Measurements from ENCODE around the gene PRAC2.

Gene PRAC2

DNA sequence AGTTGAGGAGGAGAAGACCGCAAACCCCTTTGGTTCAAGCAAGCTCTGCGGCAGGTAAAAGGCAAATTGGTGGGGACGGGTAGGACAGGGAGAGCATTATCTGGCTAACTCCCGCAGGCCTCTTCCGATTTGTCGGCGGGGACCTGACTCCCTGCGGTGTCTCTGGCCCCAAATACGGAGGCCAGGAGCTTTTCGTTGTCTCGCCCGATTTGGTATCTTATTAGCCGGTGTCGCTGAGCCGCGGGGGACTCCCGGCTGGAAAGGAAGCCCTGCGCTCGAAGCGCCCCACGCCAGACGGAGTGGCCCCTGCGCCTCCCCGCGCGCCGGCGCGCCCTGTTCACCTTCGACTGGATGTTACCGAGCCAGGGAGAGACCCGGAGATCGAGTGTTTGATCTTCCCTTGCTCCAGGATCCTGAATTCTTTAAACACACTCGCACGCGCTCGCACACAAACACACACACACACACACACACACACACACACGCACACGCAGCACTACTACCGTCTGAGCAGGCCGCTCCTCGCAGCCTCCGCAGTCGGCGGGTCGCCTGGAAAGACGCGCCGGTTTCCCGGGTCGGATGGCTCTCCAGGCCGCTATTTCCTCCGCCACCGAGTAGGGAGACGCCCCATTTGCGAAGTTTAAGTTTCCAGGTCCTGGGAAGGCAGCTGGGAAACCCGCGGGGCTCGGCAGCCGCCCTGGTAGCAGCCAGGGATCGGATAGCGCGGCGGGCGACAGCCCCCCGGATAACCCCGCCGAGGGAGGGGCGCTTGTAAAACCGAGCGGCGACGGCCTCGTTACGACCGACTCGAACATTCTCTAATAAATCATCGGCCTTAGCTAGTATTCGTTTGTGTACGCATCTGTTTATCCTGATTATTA is 4.0 kb upstream of the PRAC2 start:
- TF ChIP-seq POLR2AphosphoS5 (IDR thresholded peaks at IDR 0.05; ENCODE audit: low read depth, low read length) (no peak), FOXP2 (optimal IDR thresholded peaks at IDR 0.05; ENCODE audit: borderline replicate concordance, extremely low read depth, extremely low read length, insufficient read depth) (no peak), TAF1 (IDR thresholded peaks at IDR 0.05; ENCODE audit: borderline replicate concordance, insufficient read depth, low read length) (no peak), SIN3A (IDR thresholded peaks at IDR 0.05; ENCODE audit: borderline replicate concordance, insufficient read depth, low read length) (no peak)
- TF ChIP-seq, protein P1, sequence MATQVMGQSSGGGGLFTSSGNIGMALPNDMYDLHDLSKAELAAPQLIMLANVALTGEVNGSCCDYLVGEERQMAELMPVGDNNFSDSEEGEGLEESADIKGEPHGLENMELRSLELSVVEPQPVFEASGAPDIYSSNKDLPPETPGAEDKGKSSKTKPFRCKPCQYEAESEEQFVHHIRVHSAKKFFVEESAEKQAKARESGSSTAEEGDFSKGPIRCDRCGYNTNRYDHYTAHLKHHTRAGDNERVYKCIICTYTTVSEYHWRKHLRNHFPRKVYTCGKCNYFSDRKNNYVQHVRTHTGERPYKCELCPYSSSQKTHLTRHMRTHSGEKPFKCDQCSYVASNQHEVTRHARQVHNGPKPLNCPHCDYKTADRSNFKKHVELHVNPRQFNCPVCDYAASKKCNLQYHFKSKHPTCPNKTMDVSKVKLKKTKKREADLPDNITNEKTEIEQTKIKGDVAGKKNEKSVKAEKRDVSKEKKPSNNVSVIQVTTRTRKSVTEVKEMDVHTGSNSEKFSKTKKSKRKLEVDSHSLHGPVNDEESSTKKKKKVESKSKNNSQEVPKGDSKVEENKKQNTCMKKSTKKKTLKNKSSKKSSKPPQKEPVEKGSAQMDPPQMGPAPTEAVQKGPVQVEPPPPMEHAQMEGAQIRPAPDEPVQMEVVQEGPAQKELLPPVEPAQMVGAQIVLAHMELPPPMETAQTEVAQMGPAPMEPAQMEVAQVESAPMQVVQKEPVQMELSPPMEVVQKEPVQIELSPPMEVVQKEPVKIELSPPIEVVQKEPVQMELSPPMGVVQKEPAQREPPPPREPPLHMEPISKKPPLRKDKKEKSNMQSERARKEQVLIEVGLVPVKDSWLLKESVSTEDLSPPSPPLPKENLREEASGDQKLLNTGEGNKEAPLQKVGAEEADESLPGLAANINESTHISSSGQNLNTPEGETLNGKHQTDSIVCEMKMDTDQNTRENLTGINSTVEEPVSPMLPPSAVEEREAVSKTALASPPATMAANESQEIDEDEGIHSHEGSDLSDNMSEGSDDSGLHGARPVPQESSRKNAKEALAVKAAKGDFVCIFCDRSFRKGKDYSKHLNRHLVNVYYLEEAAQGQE (IDR thresholded peaks at IDR 0.05; ENCODE audit: insufficient read depth in 1 of 2, low read depth in 2 of 2, low read length in 2 of 2) = no peak

DNA sequence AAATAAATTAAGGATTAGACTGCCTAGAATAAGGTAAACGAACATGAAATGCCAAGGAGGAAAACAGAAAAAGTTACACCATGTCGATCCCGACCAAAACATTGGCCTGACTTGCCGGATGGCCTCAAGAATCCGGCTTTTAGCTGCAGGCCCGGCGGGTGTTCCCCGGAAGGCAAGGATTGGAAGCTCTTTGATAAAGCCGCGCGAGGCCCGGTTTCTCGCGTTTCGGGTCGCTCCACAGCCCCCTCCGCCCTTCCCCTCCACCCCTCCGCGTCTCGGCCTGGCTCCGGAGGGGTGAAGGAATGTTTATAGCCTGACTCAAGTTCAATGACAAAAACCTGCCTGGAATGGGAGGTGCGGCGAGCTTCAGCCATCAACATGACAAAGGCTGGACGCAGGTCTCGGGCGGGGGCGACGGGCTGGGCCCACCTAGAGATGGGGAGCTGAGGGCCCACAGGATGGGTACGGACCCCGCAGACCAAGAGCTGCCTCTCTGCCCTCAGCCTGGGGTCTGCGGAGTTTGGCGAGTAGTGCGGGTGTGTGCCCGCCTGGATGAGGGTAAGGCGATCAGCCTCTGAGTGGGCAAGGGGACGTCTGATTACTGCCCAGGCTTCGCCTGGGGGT is 3.2 kb upstream of the PRAC2 start:
- no peak for TF ChIP-seq TAF1 (IDR thresholded peaks at IDR 0.05; ENCODE audit: borderline replicate concordance, insufficient read depth, low read length)
- TF ChIP-seq, protein P1 (IDR thresholded peaks at IDR 0.05; ENCODE audit: insufficient read depth in 1 of 2, low read depth in 2 of 2, low read length in 2 of 2) = no peak
- TF ChIP-seq POLR2AphosphoS5 (IDR thresholded peaks at IDR 0.05; ENCODE audit: low read depth, low read length) = no peak
- TF ChIP-seq FOXP2 (optimal IDR thresholded peaks at IDR 0.05; ENCODE audit: borderline replicate concordance, extremely low read depth, extremely low read length, insufficient read depth) = no peak
- no peak for TF ChIP-seq SIN3A (IDR thresholded peaks at IDR 0.05; ENCODE audit: borderline replicate concordance, insufficient read depth, low read length)

DNA sequence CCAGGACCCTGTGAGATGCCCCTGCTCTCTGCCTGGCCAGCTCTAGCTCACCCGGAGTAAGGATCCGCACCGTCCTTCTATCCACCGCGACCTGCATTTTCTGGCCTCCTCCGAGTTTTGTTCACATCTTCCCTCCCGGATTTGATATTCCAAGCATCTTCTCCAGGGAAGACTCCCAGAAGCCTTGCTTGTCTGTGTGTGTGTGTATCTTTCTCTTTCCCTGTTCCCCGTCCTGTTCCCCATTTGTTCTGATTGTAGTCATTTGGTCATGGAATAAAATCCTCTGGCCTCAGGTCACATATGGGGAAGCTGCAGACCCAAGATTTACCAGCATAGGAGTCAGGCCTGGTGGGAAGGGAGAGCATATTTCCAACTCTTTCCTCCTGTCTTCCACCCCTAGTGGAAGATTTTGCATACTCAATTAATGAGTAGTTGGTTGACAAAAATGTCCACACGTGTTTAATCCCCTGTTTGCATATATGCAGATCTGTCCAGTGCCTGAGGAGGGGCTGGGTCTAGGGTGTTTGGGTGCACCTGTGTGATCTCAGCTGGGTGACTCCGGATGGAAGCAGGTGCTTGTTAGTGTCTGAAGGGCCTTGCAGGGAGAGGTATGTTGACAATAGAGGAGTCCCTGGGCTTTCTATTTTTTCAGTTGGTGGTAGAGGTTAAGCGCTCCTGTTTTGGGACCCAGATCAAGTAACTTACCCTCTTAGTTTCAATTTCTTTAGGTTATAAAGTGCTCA is 2.5 kb upstream of the PRAC2 start:
- TF ChIP-seq, protein P1 (IDR thresholded peaks at IDR 0.05; ENCODE audit: insufficient read depth in 1 of 2, low read depth in 2 of 2, low read length in 2 of 2) = no peak
- TF ChIP-seq SIN3A (IDR thresholded peaks at IDR 0.05; ENCODE audit: borderline replicate concordance, insufficient read depth, low read length) (no peak), POLR2AphosphoS5 (IDR thresholded peaks at IDR 0.05; ENCODE audit: low read depth, low read length) (no peak), FOXP2 (optimal IDR thresholded peaks at IDR 0.05; ENCODE audit: borderline replicate concordance, extremely low read depth, extremely low read length, insufficient read depth) (no peak)

DNA sequence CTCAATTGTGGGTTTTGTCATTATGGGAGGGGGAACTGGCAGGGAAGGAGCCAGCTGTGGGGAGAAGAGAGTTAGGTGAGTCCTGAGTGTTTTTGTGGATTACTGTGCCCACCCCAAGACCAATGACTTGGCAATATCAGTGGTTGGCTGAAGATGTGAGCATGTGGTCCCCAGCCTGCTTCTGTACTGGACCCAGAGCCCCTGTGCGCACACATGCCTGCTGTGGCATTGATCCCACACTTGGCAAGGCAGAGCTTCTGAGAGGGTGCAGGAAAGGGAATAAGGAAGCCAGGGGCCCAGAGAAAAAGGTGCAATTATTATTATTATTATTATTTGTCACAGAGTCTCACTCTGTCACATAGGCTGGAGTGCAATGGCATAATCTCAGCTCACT is 2.0 kb upstream of the PRAC2 start:
- TF ChIP-seq POLR2AphosphoS5 (IDR thresholded peaks at IDR 0.05; ENCODE audit: low read depth, low read length) (no peak), TAF1 (IDR thresholded peaks at IDR 0.05; ENCODE audit: borderline replicate concordance, insufficient read depth, low read length) (no peak), SIN3A (IDR thresholded peaks at IDR 0.05; ENCODE audit: borderline replicate concordance, insufficient read depth, low read length) (no peak), FOXP2 (optimal IDR thresholded peaks at IDR 0.05; ENCODE audit: borderline replicate concordance, extremely low read depth, extremely low read length, insufficient read depth) (no peak)
- TF ChIP-seq, protein P1 (IDR thresholded peaks at IDR 0.05; ENCODE audit: insufficient read depth in 1 of 2, low read depth in 2 of 2, low read length in 2 of 2) = no peak
